Lower leg skin (tissue), 4 donors: Measurements from ENCODE around the gene FBXO36. TPM values are rescaled to one million over a fixed set of nuclear protein-coding genes. Genes with fewer than 3 reads are reported as not detected.

Source experiments
- DNase-seq, 2 donors: peaks; one replicate each; pipeline ENCODE4 v3.0.0-alpha.2; 2019; ENCODE audit warnings: low spot score in 2 of 2
- H3K4me3 ChIP-seq: fragments of 200-600 bp; sonication (generic); 2 replicates; pipeline ENCODE4 v1.5.1; 2017; ENCODE audit warnings: mild to moderate bottlenecking, low read depth; ENCODE audit not compliant: poor library complexity, severe bottlenecking
- POLR2A ChIP-seq, 2 donors: fragments of 450-650 bp; IDR thresholded peaks; one replicate each; pipeline ENCODE4 v1.6.1; 2016 to 2017; ENCODE audit warnings: antibody characterized with exemption in 2 of 2, mild to moderate bottlenecking in 1 of 2, moderate library complexity in 1 of 2
- WGBS, 2 donors: methylation state at CpG; one replicate each; pipeline ENCODE4 v1.1.5; 2018; 5-methylcytosine and 5-hydroxymethylcytosine counted together
- intact Hi-C: fragments of 100-400 bp; cut with DNase I; formaldehyde crosslinking; loops from one replicate; pipeline ENCODE4 v1.15.0; 2023; ENCODE audit warnings: low total_unique reads
- total RNA-seq, 4 donors: library from RNA; depleted of rRNA; stranded (reverse); fragments of >200 nt; gene quantifications; one replicate each; pipeline ENCODE4 v1.1.0, GENCODE V29; 2016
- TF ChIP-seq, protein P1 (sequence below), 3 donors: fragments of 450-650 bp; IDR thresholded peaks; one replicate each; pipeline ENCODE4 v1.5.1; 2016; ENCODE audit warnings: antibody characterized with exemption in 3 of 3, mild to moderate bottlenecking in 3 of 3, moderate library complexity in 2 of 3

FBXO36 gene
- total RNA-seq, 4 donors from 2014 or later, result 3.4 to 6.8 (median 5.4) TPM

DNA sequence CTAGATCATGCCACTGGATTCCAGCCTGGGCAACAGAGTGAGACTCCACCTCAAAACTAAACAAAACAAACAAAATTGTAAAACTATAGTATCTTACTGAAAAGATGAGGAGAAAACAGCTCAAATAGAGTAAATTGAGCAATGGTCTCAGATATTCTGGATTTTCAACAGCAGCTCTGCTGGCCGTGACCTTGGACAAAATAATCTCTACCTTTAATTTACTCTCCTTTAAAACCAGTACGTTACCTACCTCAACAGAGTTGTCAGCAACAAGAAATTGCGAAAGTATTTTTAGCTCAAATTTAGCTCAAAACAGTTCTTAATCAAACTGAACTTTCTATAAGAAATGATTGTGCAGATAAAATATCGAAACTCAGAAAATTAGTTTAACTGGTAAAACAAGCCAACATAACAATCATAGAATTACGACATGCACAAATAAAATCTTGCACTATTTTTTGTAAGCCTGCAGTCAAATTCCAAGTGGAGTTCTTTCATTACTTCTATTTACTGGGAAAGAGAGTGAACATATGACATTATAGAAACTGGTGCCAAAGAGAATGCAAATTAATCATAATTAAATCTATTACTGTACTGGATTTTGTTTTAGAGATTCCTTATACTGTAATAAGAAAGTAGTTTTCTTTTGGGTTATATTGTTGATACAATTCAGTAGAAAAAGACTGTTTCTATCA, 41.3 kb upstream of the FBXO36 start:
- intact Hi-C loops, result no loop called here
- H3K4me3 ChIP-seq, result no peak overlapping the region
- no peak for DNase-seq
- no peak for TF ChIP-seq POLR2A (IDR thresholded peaks at IDR 0.05)
- TF ChIP-seq, protein P1, sequence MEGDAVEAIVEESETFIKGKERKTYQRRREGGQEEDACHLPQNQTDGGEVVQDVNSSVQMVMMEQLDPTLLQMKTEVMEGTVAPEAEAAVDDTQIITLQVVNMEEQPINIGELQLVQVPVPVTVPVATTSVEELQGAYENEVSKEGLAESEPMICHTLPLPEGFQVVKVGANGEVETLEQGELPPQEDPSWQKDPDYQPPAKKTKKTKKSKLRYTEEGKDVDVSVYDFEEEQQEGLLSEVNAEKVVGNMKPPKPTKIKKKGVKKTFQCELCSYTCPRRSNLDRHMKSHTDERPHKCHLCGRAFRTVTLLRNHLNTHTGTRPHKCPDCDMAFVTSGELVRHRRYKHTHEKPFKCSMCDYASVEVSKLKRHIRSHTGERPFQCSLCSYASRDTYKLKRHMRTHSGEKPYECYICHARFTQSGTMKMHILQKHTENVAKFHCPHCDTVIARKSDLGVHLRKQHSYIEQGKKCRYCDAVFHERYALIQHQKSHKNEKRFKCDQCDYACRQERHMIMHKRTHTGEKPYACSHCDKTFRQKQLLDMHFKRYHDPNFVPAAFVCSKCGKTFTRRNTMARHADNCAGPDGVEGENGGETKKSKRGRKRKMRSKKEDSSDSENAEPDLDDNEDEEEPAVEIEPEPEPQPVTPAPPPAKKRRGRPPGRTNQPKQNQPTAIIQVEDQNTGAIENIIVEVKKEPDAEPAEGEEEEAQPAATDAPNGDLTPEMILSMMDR (IDR thresholded peaks at IDR 0.05), result no peak
- 78 to 79% methylated on average over 5 of the region's 5 CpGs for WGBS, 2 donors

DNA sequence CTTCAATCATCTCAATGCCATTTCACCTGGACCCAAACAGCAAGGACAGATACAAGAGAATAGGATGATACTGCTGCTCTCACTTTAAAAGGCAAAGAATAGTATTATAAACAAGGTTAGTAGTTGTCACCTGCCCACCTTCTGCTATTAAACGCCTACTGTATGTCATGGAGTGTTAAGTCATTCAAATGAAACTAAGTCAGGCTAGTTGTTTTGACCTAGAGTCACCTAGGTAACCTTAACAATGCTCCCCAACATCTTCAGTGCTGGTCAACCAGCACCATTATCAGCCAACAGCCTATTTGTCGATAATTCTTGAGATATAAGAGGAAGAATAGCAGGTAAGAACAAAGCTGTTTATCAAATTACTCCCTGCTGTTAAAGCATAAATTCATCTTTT, 39.7 kb upstream of the FBXO36 start:
- DNase-seq, result no peak
- TF ChIP-seq, protein P1 (IDR thresholded peaks at IDR 0.05), result no peak
- TF ChIP-seq POLR2A (IDR thresholded peaks at IDR 0.05), result no peak
- no peak overlapping the region for H3K4me3 ChIP-seq
- intact Hi-C loops, result no loop called here
- WGBS, 2 donors, result 86 to 87% methylated on average over 2 of the region's 2 CpGs

DNA sequence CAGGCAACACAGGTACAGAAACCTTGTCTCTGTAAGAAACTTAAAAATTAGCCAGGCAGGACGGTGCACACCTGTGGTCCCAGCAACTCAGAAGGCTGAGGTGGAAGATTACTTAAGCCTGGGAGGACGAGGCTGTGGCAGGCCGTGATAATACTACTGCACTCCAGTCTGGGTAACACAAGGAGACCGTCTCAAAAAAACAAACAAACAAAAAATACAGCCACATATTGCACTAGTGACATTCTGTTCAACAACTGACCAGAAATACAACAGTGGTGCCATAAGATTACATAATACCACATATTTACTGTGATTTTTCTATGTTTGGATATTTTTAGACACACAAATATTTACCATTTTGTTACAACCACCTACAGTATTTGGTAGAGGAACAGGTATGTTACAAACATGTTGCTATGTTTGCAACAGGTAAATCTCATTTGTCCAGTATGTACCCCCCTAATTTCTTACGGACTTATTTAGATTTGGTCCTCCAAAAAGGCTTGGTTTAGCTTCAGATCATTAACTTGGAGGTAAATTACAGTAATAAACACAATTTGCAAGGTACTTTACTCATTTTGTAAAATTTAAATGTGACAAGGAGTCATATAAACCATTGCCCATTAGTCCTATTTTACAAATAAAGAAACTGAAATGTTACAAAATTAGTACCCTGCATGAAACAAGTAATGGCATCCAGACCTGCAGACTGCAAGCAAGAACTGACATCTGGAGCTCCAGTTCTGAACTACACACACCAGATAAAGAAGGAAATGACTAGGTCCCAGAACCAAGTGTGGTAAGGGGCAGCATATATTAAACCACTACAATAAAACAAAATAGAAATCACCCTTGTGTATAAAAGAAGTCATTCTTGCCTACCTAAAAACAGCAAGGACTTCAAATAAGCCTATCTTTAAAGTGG, 37.3 kb upstream of the FBXO36 start:
- H3K4me3 ChIP-seq, result no peak overlapping the region
- TF ChIP-seq, protein P1 (IDR thresholded peaks at IDR 0.05), result no peak
- no peak for TF ChIP-seq POLR2A (IDR thresholded peaks at IDR 0.05)
- no peak for DNase-seq
- 83 to 88% methylated on average over 5 of the region's 5 CpGs for WGBS, 2 donors
- intact Hi-C loops, result no loop called here

DNA sequence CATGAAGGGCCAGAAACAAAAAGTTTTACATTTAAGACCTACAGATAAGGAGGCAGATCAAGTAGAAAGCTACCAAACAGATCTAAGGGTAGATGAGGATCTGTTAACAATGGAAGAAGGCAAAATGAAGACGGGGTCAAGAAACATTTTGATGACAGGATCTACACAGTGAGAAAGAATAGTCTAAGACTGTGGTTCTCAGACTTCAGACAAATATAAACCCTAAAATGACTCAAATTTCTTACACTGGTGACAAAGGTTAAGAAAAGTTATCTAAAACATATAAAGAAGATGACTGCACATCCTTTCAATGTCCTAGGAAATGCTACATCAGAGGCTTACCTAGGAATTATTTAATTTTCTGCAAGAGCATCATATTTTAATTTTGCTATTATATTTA, 34.9 kb upstream of the FBXO36 start:
- DNase-seq, result no peak
- WGBS, 2 donors, result 88 to 91% methylated on average over 1 of the region's 1 CpG
- intact Hi-C loops, result no loop called here
- H3K4me3 ChIP-seq, result no peak overlapping the region
- TF ChIP-seq, protein P1 (IDR thresholded peaks at IDR 0.05), result no peak
- no peak for TF ChIP-seq POLR2A (IDR thresholded peaks at IDR 0.05)

DNA sequence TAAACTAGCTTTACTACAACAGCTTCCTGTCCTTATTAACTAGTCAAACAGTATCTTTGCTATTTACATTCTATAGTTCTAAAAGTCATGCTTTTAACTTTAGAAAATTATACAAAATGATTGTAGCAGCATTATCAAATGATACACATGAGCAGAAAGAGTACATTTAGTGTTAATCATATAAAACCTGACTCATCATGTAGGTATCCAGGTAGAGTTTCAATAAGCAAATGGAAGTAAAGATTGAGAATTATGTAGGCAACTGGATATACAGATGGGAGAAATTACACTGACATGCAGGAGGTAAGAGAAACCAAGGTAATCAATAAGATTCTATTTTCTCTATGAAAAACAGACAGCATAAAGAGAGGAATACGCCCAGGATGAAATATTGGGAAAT, 34.3 kb upstream of the FBXO36 start:
- TF ChIP-seq, protein P1 (IDR thresholded peaks at IDR 0.05), result no peak
- TF ChIP-seq POLR2A (IDR thresholded peaks at IDR 0.05), result no peak
- no peak for DNase-seq
- no peak overlapping the region for H3K4me3 ChIP-seq
- WGBS, 2 donors, result 98 to 100% methylated on average over 1 of the region's 1 CpG
- intact Hi-C loops, result no loop called here
